Spinal cord (tissue), 10 donors: ENCODE results near the gene CA5B. TPM values are rescaled to one million over a fixed set of nuclear protein-coding genes. Genes with fewer than 3 reads are reported as not detected.
"Not testable (repeated sequence)": the region's sequence is repeated elsewhere in the genome, so short reads cannot be mapped to it uniquely, and the experiment has no call there.

ENCODE experiments used
- DNase-seq, 6 donors: peaks; one replicate each; pipeline versions ENCODE4 v3.0.0 to v3.0.0-alpha.2; 2013 to 2015; ENCODE audit warnings: low spot score in 6 of 6, low read depth in 4 of 6
- H3K27ac ChIP-seq: one replicate; pipeline ENCODE4 v1.5.1; 2013; ENCODE audit warnings: low read depth, low read length, control low read depth
- H3K27me3 ChIP-seq: one replicate; pipeline ENCODE4 v1.6.1; 2013; ENCODE audit warnings: low read length; ENCODE audit not compliant: control insufficient read depth, insufficient read depth
- H3K36me3 ChIP-seq: one replicate; pipeline ENCODE4 v1.6.1; 2013; ENCODE audit warnings: low read length; ENCODE audit not compliant: control insufficient read depth, insufficient read depth
- H3K4me1 ChIP-seq: one replicate; pipeline ENCODE4 v1.6.1; 2013; ENCODE audit warnings: low read length; ENCODE audit not compliant: control insufficient read depth, insufficient read depth
- H3K4me3 ChIP-seq: one replicate; pipeline ENCODE4 v1.5.1; 2013; ENCODE audit warnings: low read depth, low read length, control low read depth
- H3K9me3 ChIP-seq: one replicate; pipeline ENCODE4 v1.6.1; 2013; ENCODE audit warnings: low read length; ENCODE audit not compliant: control insufficient read depth, insufficient read depth
- WGBS: methylation state at CpG from one replicate; pipeline ENCODE4 v1.1.5; 2013; ENCODE audit warnings: missing lambda C conversion rate; ENCODE audit not compliant: insufficient coverage; 5-methylcytosine and 5-hydroxymethylcytosine counted together
- polyA plus RNA-seq, 2 donors: library from polyadenylated mRNA; unstranded; fragments of 120-200 nt; gene quantifications; one replicate each; pipeline ENCODE4 v1.2.1, GENCODE V29; 2013; ENCODE audit not compliant: insufficient read length in 2 of 2
- total RNA-seq, 2 donors: library from RNA; depleted of rRNA in 1 of 2; stranded (reverse); fragments of 120-200 nt in 1 of 2; fragments of >200 nt in 1 of 2; gene quantifications; one replicate each; pipeline versions ENCODE4 v1.2.3 to v1.2.4, GENCODE V29; 2013 to 2014
- donor health status: healthy.

CA5B gene
- total and polyA plus RNA-seq, 4 donors = 11.4 to 15.8 (median 13.1) TPM

DNA sequence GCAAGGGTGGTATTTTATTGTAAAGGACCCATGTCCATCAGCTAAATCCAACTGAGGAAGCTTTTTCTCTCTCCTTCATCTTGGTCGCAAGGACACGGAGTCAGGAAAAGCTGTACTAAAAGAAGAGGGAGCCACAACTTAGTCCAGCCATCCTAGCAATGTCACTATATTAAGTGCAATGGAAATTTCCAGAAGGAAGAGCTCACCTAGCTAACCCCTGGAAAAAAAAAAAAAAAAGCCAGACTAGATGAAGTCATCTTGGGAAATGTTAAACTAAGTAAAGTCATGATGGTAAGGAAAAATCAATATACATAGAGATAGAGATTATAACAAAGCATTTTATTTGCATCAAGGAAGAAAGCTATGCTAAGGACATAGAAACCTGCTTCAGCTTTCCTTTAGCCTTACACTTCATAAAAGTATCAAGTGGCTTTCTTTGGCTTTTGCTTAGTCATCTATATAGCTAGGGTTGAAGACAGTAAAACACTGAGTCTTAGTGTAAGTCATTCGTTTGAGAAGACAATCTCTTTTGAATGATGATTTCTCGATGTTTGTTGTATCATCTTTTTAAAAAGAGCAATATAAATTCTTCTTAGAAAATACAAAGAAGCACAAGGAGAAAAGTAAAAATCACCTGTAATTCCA lies 18.6 kb upstream of the CA5B start:
- WGBS = no CpG with 5 or more reads among the region's 4 CpGs
- no peak overlapping the region for H3K4me3 ChIP-seq
- H3K27me3 ChIP-seq = peaks cover 12% of the 10 kb centered on the region
- H3K4me1 ChIP-seq = no peaks in the 10 kb centered on the region
- H3K27ac ChIP-seq = no peak overlapping the region
- no peaks in the 10 kb centered on the region for H3K9me3 ChIP-seq
- H3K36me3 ChIP-seq = no peaks in the 10 kb centered on the region
- DNase-seq = no peak

DNA sequence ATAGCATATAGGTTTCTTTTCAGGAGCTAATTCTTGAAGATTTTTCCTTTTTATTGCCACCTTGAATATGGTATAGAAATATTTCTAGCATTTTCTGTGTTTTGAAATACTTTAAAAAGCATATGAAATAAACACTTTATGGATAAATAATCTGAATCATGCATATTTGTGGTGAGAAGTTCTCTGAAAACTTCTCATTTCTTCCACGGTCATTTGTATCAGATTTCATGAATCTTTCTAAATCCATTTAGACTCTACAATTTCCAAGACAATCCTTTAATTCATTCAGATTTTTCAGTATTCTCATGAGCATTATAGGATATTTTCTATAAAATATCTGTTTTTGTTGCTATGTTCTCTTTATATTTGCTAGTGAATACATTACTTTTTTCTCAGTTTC lies 16.2 kb upstream of the CA5B start:
- no peaks in the 10 kb centered on the region for H3K9me3 ChIP-seq
- H3K4me1 ChIP-seq = no peaks in the 10 kb centered on the region
- no peak overlapping the region for H3K4me3 ChIP-seq
- H3K27me3 ChIP-seq = peaks cover 8% of the 10 kb centered on the region
- no peak overlapping the region for H3K27ac ChIP-seq
- H3K36me3 ChIP-seq = no peaks in the 10 kb centered on the region
- WGBS = no CpG with 5 or more reads among the region's 1 CpG
- no peak for DNase-seq

DNA sequence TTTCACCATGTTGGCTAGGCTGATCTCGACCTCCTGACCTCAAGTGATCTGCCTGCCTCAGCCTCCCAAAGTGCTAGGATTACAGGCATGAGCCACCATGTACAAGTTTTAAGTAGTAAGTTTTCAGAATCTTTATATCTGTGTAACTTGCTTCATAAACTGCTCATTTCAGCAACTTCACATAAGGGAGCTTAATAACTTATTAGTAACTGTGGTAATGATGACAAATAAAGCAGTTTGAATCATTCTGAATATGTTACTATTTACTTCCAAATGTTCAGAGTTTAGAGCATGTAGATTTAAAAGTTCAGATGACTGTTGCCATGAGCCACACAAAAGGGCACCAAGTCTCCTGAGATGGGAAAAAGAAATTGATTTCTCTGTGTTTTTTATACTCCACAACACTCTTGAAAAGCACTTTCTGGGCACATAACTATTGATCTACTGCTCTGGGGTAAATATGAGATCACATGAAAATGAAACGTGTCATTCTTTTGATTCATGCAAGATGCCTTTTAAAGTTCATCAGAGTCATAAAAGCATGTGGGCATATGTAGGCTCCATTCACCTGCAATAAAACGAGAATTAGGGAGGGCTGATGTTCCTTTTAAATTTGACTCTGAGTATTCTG lies 14.1 kb upstream of the CA5B start:
- Histone ChIP-seq H3K9me3 (no peaks in the 10 kb centered on the region), H3K27me3 (peaks cover 2% of the 10 kb centered on the region), H3K27ac (no peak overlapping the region), H3K4me1 (no peaks in the 10 kb centered on the region), H3K4me3 (no peak overlapping the region), H3K36me3 (no peaks in the 10 kb centered on the region)
- no peak for DNase-seq
- WGBS = no CpG with 5 or more reads among the region's 3 CpGs

DNA sequence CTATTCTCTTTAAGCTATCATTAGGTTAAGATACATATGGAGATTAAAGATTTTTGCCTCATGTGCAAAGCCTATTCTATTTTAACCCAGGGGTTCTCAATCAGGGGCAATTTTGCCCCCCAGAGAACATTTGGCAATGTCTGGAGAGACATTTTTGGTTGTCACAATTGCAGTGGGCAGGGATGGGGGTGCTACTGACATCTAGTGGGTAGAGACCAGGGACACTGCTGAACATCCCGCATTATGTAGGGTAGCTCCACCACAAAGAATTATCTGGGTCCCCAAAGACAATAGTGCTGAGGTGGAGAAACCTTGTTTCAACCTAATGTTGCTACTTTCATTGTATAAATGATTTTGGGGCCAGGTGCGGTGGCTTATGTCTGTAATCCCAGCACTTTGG lies 13.2 kb upstream of the CA5B start:
- H3K4me1 ChIP-seq = no peaks in the 10 kb centered on the region
- no peak overlapping the region for H3K27ac ChIP-seq
- DNase-seq = no peak
- H3K4me3 ChIP-seq = no peak overlapping the region
- H3K27me3 ChIP-seq = no peaks in the 10 kb centered on the region
- H3K36me3 ChIP-seq = no peaks in the 10 kb centered on the region
- no peaks in the 10 kb centered on the region for H3K9me3 ChIP-seq
- WGBS = 60% methylated on average over 1 of the region's 2 CpGs

DNA sequence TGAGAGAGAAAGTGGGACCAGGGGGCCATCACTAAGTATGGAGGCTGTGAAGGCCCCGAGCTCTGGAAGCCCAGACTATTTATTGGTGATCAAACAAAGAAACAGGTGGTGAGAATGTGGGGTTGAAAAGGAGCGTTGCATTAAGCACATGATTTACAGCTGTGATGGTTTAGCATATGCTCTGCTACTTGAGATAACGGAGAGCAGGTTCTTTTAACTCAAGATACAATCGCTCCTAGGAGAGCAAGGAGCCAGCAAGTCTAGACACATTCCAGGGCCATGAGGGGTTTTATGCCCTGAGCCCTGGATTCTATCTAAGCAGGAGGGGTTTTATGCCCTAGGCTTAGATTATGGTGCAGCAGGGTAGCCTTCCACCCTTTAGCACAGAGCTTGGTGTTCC lies 6.7 kb upstream of the CA5B start:
- H3K27ac ChIP-seq, H3K27me3 ChIP-seq, DNase-seq, H3K9me3 ChIP-seq, H3K4me3 ChIP-seq, H3K36me3 ChIP-seq, H3K4me1 ChIP-seq: not testable (repeated sequence)
- 86% methylated on average over 4 of the region's 4 CpGs for WGBS

DNA sequence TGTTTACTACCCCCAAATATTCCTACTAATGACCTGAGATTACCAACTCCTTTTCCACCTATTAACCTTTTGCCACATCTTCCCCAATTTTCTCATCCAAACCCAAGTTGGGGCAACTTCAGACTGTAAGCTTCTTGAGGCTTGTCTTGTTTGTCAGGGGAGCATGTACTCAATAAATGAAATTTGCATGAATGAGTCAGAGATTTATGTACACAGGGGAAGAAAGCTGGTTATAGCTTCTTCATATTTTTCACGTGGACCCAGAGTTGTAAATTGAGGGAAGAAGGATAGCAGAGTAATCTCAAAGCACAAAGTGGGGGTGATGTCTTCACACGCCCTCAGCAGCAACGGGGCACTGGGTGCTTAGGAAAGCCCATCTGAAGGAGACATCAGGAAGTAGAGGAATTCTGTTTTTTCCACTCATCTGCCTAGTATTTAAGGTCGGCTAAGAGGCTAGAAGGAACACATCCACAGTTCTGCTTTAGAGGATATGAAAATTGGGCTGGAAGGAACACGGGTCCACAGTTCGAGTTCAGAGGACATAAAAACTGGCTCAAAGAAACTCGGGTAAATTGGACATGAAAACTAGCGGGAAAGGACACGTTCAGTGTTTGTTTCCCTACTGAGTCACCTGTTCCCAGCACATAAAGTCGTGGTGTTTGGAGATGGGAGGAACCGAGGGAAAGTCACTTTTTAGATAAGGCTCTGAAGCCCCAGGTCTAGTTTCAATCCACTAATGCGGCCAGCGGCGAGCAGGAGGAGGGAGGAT lies 696 bp upstream of the CA5B start:
- DNase-seq = no peak
- peaks cover 1% of the 10 kb centered on the region for H3K9me3 ChIP-seq
- no peak overlapping the region for H3K27ac ChIP-seq
- H3K36me3 ChIP-seq = no peaks in the 10 kb centered on the region
- H3K4me3 ChIP-seq = peak overlapping the region; percentile 52
- H3K27me3 ChIP-seq = peaks cover 43% of the 10 kb centered on the region
- WGBS = 26% methylated on average over 13 of the region's 14 CpGs
- peaks cover 9% of the 10 kb centered on the region for H3K4me1 ChIP-seq

DNA sequence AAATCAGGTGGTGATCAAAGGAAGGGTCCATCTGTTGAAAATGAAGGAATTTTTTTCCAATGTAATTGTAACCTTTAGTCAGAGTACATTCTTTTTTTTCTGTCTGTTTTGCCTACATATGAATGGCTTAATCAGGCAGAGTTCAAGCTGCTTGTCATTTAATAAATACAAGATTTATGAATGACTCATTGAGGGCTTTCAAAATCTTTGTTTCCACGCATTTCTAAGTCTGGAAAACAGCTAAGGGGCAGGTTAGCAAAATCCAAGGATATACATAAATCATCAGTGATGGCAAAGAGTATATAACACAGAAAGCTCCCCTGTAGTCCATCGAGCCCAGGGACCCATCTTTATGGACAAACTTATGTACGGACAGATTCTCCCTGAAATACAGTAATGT lies 1.8 kb downstream of the CA5B start:
- no peak overlapping the region for H3K4me3 ChIP-seq
- H3K27me3 ChIP-seq = peaks cover 49% of the 10 kb centered on the region
- DNase-seq = no peak
- H3K4me1 ChIP-seq = peaks cover 9% of the 10 kb centered on the region
- no peak overlapping the region for H3K27ac ChIP-seq
- no peaks in the 10 kb centered on the region for H3K36me3 ChIP-seq
- H3K9me3 ChIP-seq = peaks cover 1% of the 10 kb centered on the region
- WGBS = no CpG with 5 or more reads among the region's 3 CpGs

DNA sequence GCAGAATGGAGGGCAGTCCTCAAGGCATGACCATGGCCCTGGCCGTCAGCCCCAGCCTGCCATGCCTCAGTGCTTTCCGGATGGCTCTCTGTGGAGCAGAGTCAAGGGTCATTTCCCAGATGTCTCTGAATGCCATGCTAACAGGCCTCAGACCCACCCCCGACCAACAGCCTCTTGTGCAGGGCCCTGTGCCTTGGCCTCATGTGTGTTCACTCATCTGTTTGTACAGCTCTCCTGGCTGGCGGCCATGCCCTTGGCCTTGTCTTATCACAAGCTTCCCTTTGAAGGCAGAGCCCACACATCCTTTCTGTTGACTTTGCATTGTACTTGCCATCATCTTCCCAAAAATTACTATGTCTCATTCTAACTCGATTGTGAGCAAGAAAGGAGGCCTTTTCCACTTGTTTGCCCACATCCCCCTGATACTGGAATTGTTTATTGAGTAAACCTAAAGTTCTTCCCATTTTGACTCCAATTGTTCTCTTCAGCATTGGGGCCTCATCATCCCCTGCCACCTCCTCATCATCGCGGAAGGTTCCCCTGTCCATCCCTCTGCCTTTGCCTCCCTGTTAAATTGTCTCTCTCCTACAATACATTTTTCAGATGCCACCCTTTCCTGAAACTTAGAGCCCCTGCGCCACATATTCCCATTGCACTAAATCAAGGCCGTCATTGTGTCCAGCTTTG lies 6.3 kb downstream of the CA5B start:
- Histone ChIP-seq H3K36me3 (no peaks in the 10 kb centered on the region), H3K4me3 (no peak overlapping the region), H3K9me3 (no peaks in the 10 kb centered on the region), H3K4me1 (no peaks in the 10 kb centered on the region), H3K27me3 (peaks cover 36% of the 10 kb centered on the region), H3K27ac (no peak overlapping the region)
- DNase-seq = no peak
- 89% methylated on average over 8 of the region's 9 CpGs for whole genome bisulfite sequencing

DNA sequence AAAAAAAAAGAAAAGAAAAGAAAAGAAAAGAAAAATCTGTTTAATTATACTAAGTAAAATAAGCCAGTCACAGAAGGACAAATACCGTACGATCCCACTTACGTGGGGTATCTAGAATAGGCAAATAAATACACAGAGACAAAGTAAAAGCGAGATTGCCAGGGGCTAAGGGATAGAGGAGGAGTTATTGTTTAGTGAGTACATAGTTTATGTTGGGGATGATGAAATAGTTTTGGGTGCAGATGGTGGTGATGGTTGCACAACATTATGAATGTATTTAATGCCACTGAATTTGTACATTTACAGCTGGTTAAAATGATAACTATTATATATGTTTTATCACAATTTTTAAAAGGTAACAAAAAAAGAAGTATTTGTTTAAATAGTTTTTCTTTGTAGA lies 7.1 kb downstream of the CA5B start:
- WGBS = 95% methylated on average over 3 of the region's 4 CpGs
- no peaks in the 10 kb centered on the region for H3K9me3 ChIP-seq
- H3K27ac ChIP-seq = no peak overlapping the region
- no peak for DNase-seq
- H3K4me1 ChIP-seq = peaks cover 5% of the 10 kb centered on the region
- H3K27me3 ChIP-seq = peaks cover 33% of the 10 kb centered on the region
- no peaks in the 10 kb centered on the region for H3K36me3 ChIP-seq
- H3K4me3 ChIP-seq = no peak overlapping the region
